Upper lobe of left lung (tissue), 6 donors: ENCODE measurements around the gene STN1. TPM values are rescaled to one million over a fixed set of nuclear protein-coding genes. Genes with fewer than 3 reads are reported as not detected.

Source experiments
- ATAC-seq, 2 donors: fragments of 200-7000 bp; cut with Tn5 transposase; one replicate each; pipeline ENCODE4 v1.9.1; 2022; ENCODE audit warnings: mild to moderate bottlenecking in 2 of 2, moderate library complexity in 2 of 2; ENCODE audit not compliant: low FRiP score in 2 of 2
- DNase-seq, 2 donors: peaks; one replicate each; pipeline ENCODE4 v3.0.0-alpha.2; 2019 to 2020
- H3K27ac ChIP-seq, 4 donors: fragments of 200-600 bp; sonication (generic); one replicate each; pipeline ENCODE4 v1.5.1; 2016 to 2019
- H3K27me3 ChIP-seq, 4 donors: fragments of 200-600 bp; sonication (generic); one replicate each; pipeline ENCODE4 v1.5.1; 2017 to 2019
- H3K36me3 ChIP-seq, 4 donors: fragments of 200-600 bp; sonication (generic); one replicate each; pipeline ENCODE4 v1.5.1; 2016 to 2019
- H3K4me1 ChIP-seq, 4 donors: fragments of 200-600 bp; sonication (generic); one replicate each; pipeline ENCODE4 v1.5.1; 2018 to 2019
- H3K4me3 ChIP-seq, 4 donors: fragments of 200-600 bp; sonication (generic); one replicate each; pipeline ENCODE4 v1.5.1; 2017 to 2019; ENCODE audit warnings: mild to moderate bottlenecking in 2 of 4, moderate library complexity in 1 of 4
- H3K9me3 ChIP-seq, 4 donors: fragments of 200-600 bp; sonication (generic); one replicate each; pipeline ENCODE4 v1.5.1; 2018 to 2019
- EP300 ChIP-seq, 4 donors: sonication (generic); formaldehyde crosslinking; IDR thresholded peaks; one replicate each; pipeline ENCODE4 v1.5.1; 2017; ENCODE audit warnings: antibody characterized with exemption in 4 of 4, control low read depth in 2 of 4
- POLR2A ChIP-seq, 4 donors: fragments of 450-650 bp; IDR thresholded peaks; one replicate each; pipeline ENCODE4 v1.5.1; 2016 to 2017; ENCODE audit warnings: antibody characterized with exemption in 4 of 4, mild to moderate bottlenecking in 2 of 4
- POLR2AphosphoS5 ChIP-seq, 2 donors: sonication (generic); formaldehyde crosslinking; IDR thresholded peaks; one replicate each; pipeline ENCODE4 v1.5.1; 2017; ENCODE audit warnings: antibody characterized with exemption in 2 of 2
- WGBS, 2 donors: methylation state at CpG; one replicate each; pipeline ENCODE4 v1.1.5; 2017 to 2018; 5-methylcytosine and 5-hydroxymethylcytosine counted together
- total RNA-seq, 6 donors: library from RNA; depleted of rRNA in 4 of 6; stranded (reverse); fragments of >200 nt in 4 of 6; gene quantifications; one replicate each; pipeline versions ENCODE4 v1.1.0 to v1.2.1, GENCODE V29; 2016 to 2021
- TF ChIP-seq, protein P1 (sequence below), 6 experiments: fragments of 450-650 bp in 4 of 6; fragments of 200-600 bp in 2 of 6; sonication (generic) in 2 of 6; IDR thresholded peaks; one replicate each; pipeline ENCODE4 v1.5.1; 2016 to 2019; ENCODE audit warnings: antibody characterized with exemption in 6 of 6
- donor health status: DM: no; HTN: no; CAD: no; lungs with moderate emphysema.
- donor health status: DM: no; HTN: yes; CAD: no; lungs with severe emphysema.

The STN1 gene, protein sequence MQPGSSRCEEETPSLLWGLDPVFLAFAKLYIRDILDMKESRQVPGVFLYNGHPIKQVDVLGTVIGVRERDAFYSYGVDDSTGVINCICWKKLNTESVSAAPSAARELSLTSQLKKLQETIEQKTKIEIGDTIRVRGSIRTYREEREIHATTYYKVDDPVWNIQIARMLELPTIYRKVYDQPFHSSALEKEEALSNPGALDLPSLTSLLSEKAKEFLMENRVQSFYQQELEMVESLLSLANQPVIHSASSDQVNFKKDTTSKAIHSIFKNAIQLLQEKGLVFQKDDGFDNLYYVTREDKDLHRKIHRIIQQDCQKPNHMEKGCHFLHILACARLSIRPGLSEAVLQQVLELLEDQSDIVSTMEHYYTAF
- 10 to 100 TPM; 36.3 to 71.4 (median 53.4) TPM for total RNA-seq

- H3K27ac ChIP-seq, result peak within 1 kb of the TSS; percentile 93 to 97 (median 95)
- peak; percentile 99 for ATAC-seq
- H3K4me3 ChIP-seq, result peak within 1 kb of the TSS; percentile 26 to 73 (median 67)
- H3K36me3 ChIP-seq, result no peaks in the 10 kb centered on the region
- peaks cover 34 to 42% (median 38%) of the 10 kb centered on the region in 4 donors for H3K4me1 ChIP-seq
- TF ChIP-seq POLR2AphosphoS5 (IDR thresholded peaks at IDR 0.05) (peak; percentile 83 to 94), POLR2A (IDR thresholded peaks at IDR 0.05) (peak in 3 of 4 donors; percentile 93 to 97 (median 94)), EP300 (IDR thresholded peaks at IDR 0.05) (peak in 1 of 4 donors; percentile 55)
- TF ChIP-seq, protein P1, sequence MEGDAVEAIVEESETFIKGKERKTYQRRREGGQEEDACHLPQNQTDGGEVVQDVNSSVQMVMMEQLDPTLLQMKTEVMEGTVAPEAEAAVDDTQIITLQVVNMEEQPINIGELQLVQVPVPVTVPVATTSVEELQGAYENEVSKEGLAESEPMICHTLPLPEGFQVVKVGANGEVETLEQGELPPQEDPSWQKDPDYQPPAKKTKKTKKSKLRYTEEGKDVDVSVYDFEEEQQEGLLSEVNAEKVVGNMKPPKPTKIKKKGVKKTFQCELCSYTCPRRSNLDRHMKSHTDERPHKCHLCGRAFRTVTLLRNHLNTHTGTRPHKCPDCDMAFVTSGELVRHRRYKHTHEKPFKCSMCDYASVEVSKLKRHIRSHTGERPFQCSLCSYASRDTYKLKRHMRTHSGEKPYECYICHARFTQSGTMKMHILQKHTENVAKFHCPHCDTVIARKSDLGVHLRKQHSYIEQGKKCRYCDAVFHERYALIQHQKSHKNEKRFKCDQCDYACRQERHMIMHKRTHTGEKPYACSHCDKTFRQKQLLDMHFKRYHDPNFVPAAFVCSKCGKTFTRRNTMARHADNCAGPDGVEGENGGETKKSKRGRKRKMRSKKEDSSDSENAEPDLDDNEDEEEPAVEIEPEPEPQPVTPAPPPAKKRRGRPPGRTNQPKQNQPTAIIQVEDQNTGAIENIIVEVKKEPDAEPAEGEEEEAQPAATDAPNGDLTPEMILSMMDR (IDR thresholded peaks at IDR 0.05), result peak in 3 of 6 experiments; percentile 24 to 57 (median 25)
- peak; percentile 98 to 99 for DNase-seq
- H3K27me3 ChIP-seq, result no peaks in the 10 kb centered on the region
- 1 to 2% methylated on average over 16 to 42 of the region's 53 CpGs for WGBS, 2 donors
- H3K9me3 ChIP-seq, result no peaks in the 10 kb centered on the region
These were observed at the start of gene STN1 for GRCh38 chr10:103918053-103918846. STN1 (minus strand) TSS chr10:103918184; CDS start chr10:103917594, 590 bp downstream.

- WGBS, 2 donors, result 1% methylated on average over 20 to 29 of the region's 55 CpGs
- TF ChIP-seq EP300 (IDR thresholded peaks at IDR 0.05) (no peak), POLR2AphosphoS5 (IDR thresholded peaks at IDR 0.05) (peak in 1 of 2 donors; percentile 8), POLR2A (IDR thresholded peaks at IDR 0.05) (no peak)
- TF ChIP-seq, protein P1 (IDR thresholded peaks at IDR 0.05), result peak in 1 of 6 experiments; percentile 50
- H3K9me3 ChIP-seq, result no peaks in the 10 kb centered on the region
- H3K27ac ChIP-seq, result peak overlapping the region; percentile 97 to 100 (median 98)
- no peaks in the 10 kb centered on the region for H3K27me3 ChIP-seq
- DNase-seq (peak in 1 of 2 donors; percentile 31), ATAC-seq (peak; percentile 25 to 80)
- peaks cover 0 to 33% (median 17%) of the 10 kb centered on the region in 4 donors for H3K4me1 ChIP-seq
- peak overlapping the region; percentile 75 to 94 (median 90) for H3K4me3 ChIP-seq
- H3K36me3 ChIP-seq, result no peaks in the 10 kb centered on the region
These were observed 49.6 kb upstream of the STN1 start for GRCh38 chr10:103967448-103968071.

DNA sequence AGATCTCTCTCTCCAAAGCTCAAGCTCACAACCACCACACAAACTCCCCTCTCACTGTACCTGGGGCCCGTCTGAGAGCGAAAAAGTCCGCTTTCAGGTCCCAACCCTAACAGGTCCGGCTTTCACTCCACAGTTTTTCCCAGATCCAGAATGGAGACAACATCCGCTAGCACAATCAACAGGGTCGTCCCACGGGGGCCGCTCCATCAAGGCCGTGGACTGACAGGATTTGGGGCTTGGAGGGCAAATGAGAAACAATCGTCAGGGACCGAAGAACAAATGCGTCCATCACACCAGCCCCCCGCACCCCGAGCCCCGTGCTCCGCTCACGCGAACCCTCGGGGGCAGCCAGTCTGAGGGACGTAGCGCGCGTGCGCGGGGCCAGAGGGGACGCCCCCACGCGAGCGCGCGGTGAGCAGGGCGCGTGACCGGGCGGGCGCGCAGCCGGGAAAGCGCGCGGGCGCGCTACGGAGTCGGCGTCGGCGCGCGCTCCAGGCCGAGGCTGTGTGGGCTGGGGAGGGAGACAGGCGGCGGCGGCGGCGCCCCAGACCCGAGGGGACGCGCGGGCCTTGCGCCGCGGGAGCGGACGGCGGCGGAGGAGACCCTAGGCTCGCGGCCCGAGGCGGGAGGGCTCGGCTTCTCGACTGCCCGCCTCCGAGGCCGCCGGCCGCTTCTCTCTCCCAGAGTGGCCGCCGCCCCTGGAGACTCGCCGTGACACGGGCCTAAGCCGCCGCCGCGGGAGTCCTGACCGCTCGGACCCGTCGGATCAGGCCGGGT lies 48.9 kb upstream of the STN1 start, which contains the start of gene SLK:
Gene SLK, plus strand, starts transcription at position 470 of the 777 bp plus-strand sequence. CDS start 606 bp downstream, outside the sequence.
- H3K4me3 ChIP-seq, result peak within 1 kb of the TSS; percentile 75 to 94 (median 90)
- ATAC-seq, result peak; percentile 96 to 99
- peak within 1 kb of the TSS; percentile 97 to 100 (median 98) for H3K27ac ChIP-seq
- TF ChIP-seq POLR2A (IDR thresholded peaks at IDR 0.05), result peak; percentile 39 to 98 (median 97)
- peak; percentile 75 to 90 for TF ChIP-seq POLR2AphosphoS5 (IDR thresholded peaks at IDR 0.05)
- TF ChIP-seq, protein P1 (IDR thresholded peaks at IDR 0.05), result peak in 2 of 6 experiments; percentile 10 to 47
- no peak for TF ChIP-seq EP300 (IDR thresholded peaks at IDR 0.05)
- peaks cover 0 to 33% (median 17%) of the 10 kb centered on the region in 4 donors for H3K4me1 ChIP-seq
- WGBS, 2 donors, result 1 to 2% methylated on average over 6 to 43 of the region's 92 CpGs
- no peaks in the 10 kb centered on the region for H3K36me3 ChIP-seq
- no peaks in the 10 kb centered on the region for H3K27me3 ChIP-seq
- peak; percentile 85 to 98 for DNase-seq
- H3K9me3 ChIP-seq, result no peaks in the 10 kb centered on the region

DNA sequence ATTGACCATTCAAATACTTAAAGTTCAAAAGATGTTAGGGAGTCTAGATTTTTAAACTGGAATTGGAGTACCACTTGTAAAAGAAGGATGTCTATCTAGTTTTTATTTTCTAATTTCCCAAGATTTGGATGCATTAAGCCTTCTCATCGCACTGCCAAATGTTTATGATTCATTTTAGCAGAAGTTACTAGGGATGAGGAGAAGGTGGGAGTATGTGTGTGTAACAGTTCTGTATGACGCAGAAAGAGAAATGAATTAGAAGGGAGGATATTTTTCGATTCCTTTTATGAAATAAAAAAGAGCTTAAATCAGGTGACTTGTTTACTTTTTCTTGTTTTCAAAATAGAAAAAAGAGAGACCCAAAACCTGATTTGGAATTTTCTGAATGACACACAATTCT lies 42.1 kb upstream of the STN1 start:
- Histone ChIP-seq H3K4me3 (no peak overlapping the region), H3K36me3 (no peaks in the 10 kb centered on the region), H3K4me1 (no peaks in the 10 kb centered on the region), H3K9me3 (no peaks in the 10 kb centered on the region), H3K27ac (no peak overlapping the region), H3K27me3 (no peaks in the 10 kb centered on the region)
- DNase-seq (no peak), ATAC-seq (no peak)
- TF ChIP-seq POLR2AphosphoS5 (IDR thresholded peaks at IDR 0.05), result no peak
- TF ChIP-seq, protein P1 (IDR thresholded peaks at IDR 0.05), result no peak
- TF ChIP-seq POLR2A (IDR thresholded peaks at IDR 0.05), result no peak
- no peak for TF ChIP-seq EP300 (IDR thresholded peaks at IDR 0.05)
- WGBS, 2 donors, result 86 to 88% methylated on average over 3 of the region's 3 CpGs
